GM12891 (cell line): ENCODE results near the gene BCL2L14.

Experiments
- PAX5 ChIP-seq: IDR thresholded peaks from 2 replicates; pipeline ENCODE4 v1.6.1; 2011; ENCODE audit warnings: low read length, moderate library complexity, mild to moderate bottlenecking; ENCODE audit not compliant: insufficient read depth, severe bottlenecking
- POLR2A ChIP-seq: IDR thresholded peaks from 2 replicates; pipeline ENCODE4 v1.6.1; 2011; ENCODE audit warnings: low read depth, low read length, control low read depth
- POLR2AphosphoS5 ChIP-seq: IDR thresholded peaks from 2 replicates; pipeline ENCODE4 v1.6.1; 2011; ENCODE audit warnings: low read depth, low read length, control low read depth
- POU2F2 ChIP-seq: IDR thresholded peaks from 2 replicates; pipeline ENCODE4 v1.6.1; 2011; ENCODE audit warnings: low read depth, mild to moderate bottlenecking, control low read depth, low read length, moderate library complexity
- SPI1 ChIP-seq: IDR thresholded peaks from 2 replicates; pipeline ENCODE4 v1.6.1; 2011; ENCODE audit warnings: low read depth, low read length, control low read depth
- TAF1 ChIP-seq: IDR thresholded peaks from 2 replicates; pipeline ENCODE4 v1.6.1; 2011; ENCODE audit warnings: low read depth, low read length, control low read depth

- no peak for TF ChIP-seq POLR2A
- no peak for TF ChIP-seq PAX5
- no peak for TF ChIP-seq POLR2AphosphoS5
- TF ChIP-seq TAF1, result no peak
- no peak for TF ChIP-seq SPI1
- TF ChIP-seq POU2F2, result no peak
Observed at GRCh38 chr12:12086362-12086761, 15.6 kb downstream of the BCL2L14 start.
